Measurements from ENCODE around the gene TTC7B.

Gene TTC7B

GRCh38 chr14:90511795-90512328 is 304.4 kb downstream of the TTC7B start:
- DNase-seq (ENCODE audit: low read depth in 2 of 2), result no peak

GRCh38 chr14:90511252-90511651 is 305.0 kb downstream of the TTC7B start:
- DNase-seq (ENCODE audit: low read depth in 2 of 2), result no peak

DNA sequence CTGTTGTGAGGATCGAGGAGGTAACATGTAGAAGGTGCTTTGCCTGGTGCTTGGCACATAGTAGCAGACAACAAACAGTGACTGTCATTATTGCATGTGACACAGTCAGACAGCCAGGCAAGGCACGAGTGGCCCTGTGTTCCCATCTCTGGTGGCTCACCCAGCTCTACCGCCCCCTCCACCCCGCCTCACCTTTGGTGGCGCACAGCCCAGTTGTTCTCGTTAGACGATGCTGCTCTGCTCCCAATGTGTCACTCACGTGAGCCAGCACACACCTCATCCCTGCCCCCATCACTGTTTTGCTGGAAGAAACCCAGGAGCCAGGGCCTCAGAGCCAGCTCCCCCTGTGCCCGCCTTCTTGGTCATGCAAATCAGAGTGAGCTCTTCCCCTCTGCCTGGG is 306.1 kb downstream of the TTC7B start:
- no peak for DNase-seq (ENCODE audit: low read depth in 2 of 2)

- DNase-seq (ENCODE audit: low read depth in 2 of 2), result no peak
Measured at GRCh38 chr14:90509403-90509802, 306.8 kb downstream of the TTC7B start.

DNA sequence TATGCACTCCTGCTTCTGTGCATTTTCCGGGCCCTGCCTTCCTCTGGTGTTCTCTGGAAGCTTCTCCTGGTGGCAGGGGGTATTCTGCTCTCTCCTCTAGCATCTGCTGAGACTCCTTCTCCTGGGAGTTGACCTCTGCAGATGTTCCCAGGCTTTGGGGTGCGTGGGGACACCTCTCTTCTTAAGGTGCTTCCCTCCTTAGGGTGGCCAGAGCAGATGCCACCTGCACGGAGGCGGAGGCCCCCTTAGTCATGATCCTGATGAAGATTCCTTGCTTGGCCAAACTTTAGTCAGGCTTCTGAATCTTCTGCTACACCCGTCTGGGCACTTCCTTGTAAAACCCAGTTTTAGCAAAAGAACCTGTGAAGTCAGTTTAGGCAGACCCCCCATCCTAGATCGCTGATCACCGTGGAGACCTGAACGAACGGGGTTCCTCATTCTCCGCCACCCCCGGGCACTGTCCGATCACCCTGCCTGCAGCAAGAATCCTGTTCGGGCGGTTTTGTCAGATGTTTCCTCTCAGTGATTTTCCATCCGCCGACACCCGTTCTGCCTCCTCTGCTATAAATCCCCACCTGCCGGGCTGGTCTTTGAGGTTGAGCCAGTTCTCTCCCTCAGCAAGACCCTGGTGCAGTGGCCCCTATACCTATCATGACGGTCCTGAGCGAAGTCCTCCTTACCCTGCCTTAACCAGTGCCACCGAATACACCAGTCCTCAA is 307.5 kb downstream of the TTC7B start:
- DNase-seq (ENCODE audit: low read depth in 2 of 2), result no peak

DNA sequence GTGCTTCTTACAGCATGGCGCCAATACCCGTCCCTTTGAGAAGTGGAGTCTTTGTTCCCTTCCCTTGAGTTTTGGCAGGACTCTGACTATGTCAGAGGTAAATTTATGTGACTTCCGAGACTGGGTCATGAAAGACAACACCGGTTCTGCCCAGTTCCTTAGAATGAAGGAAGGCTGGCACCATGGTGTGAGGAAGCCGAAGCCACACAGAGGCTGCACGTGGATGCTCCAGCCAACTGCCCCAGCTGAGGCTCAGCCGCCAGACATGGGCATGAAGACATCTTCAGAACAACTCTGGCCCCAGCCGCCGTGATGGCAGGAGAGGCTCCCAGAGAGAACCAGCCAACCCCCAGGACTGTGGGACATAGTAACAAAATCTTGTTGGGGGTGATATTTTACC is 308.2 kb downstream of the TTC7B start:
- DNase-seq (ENCODE audit: low read depth in 2 of 2), result no peak

GRCh38 chr14:90507428-90507827 is 308.8 kb downstream of the TTC7B start:
- no peak for DNase-seq (ENCODE audit: low read depth in 2 of 2)

DNA sequence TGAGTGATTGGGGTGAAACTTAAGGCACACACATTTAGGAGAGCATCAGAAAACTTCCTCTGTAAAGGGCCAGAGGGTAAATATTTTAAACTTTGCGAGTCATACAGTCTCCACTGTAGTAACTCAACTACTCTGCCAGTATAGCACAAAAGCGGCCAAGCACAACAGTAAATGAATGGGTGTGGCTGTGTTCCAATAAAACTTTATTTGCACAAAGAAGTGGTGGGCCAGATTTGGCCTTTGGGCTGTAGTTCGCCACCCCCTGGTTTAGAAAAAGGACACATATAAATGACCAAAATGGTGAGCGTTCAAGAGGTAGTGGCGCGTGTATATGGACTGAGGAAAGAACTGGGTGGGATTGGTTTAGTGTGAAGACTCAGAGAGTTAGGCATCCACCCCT is 309.5 kb downstream of the TTC7B start:
- DNase-seq (ENCODE audit: low read depth in 2 of 2), result no peak

- DNase-seq (ENCODE audit: low read depth in 2 of 2), result no peak
Measured at GRCh38 chr14:90505531-90505930, 310.7 kb downstream of the TTC7B start.

- DNase-seq (ENCODE audit: low read depth in 2 of 2), result no peak
Measured at GRCh38 chr14:90504643-90505042, 311.6 kb downstream of the TTC7B start.

DNA sequence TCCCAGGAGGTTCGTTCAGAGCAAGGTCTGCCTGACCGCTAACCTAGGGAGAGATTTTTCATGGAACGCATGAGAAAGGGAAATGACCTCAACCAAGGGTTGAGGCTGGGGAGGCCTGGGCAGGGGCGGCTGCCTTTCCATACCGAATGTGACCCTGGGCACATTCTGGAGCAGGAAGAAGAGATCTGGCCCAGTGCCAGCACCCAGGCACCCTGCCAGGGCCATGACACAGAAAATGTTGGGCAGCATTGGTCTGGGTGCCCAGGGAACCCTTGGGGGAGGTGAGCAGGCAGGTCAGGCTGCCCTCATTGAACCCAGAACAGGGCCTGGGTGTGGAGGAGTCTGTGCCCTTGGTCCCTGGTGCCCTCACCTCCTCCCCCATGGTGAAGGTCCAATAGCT is 312.6 kb downstream of the TTC7B start:
- DNase-seq (ENCODE audit: low read depth in 2 of 2), result no peak

DNA sequence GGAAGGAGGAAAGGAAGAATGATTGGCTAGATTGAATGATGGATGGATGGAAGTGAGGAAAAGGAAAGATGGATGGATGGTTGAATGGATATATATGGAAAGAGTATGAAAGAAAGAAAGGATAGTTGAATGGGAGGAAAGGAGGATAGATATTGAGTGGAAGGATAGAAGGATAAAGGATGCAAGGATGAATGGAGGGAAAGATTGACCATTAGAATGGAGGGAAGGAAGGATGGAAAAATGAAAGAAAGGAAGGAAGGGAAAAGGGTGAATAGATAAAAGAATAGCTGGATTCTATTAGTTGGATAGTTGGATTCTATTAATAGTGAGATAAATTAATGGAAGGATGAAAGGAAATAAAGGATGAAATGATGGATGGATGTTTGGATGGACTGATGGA is 313.5 kb downstream of the TTC7B start:
- DNase-seq (ENCODE audit: low read depth in 2 of 2), result no peak

DNA sequence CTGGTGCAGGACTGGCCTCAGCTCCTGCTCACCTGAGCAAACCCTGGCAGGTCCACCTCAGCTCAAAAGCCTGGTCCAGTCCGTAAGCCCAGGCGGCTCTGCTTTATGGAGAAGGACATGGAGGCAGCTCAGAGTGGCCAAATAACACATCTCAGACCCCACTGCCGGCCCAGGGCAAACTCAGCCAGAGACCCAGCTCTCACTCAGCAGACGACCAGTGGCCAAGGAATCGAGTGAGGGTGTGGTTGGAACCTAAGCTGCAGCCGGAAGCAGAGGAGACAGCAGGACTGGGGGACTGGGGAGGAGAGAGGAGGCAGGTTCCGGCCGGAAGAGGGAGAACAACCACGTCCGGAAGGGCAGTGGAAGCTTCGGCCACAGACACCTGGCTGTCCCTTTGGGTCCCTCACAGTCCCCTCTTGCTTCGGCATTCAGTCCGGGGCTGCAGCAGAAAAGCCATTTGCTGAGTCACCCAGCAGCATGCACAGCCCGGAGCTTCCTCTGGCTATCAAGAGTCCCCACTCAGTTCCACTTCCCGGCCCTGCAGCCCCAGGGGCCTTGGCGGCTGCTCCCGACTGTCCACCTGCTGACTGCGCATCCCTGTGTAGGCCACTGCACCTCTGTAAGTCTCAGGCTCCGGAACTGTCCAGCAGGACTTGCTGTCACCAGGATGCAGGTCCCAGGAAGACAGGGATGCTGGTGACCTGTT is 315.4 kb downstream of the TTC7B start:
- DNase-seq (ENCODE audit: low read depth in 2 of 2), result no peak

GRCh38 chr14:90499908-90500664 is 316.1 kb downstream of the TTC7B start:
- no peak for DNase-seq (ENCODE audit: low read depth in 2 of 2)

- DNase-seq (ENCODE audit: low read depth in 2 of 2), result no peak
Measured at GRCh38 chr14:90499121-90499520, 317.1 kb downstream of the TTC7B start.

DNA sequence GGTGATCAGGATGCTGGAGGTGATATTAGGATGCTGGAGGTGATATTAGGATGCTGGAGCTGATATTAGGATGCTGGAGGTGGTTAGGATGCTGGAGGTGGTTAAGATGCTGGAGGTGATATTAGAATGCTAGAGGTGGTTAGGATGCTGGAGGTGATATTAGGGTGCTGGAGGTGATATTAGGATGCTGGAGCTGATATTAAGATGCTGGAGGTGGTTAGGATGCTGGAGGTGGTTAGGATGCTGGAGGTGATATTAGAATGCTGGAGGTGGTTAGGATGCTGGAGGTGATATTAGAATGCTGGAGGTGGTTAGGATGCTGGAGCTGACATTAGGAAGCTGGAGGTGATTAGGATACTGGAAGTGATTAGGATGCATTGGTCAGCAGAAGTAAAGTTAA is 318.0 kb downstream of the TTC7B start:
- no peak for DNase-seq (ENCODE audit: low read depth in 2 of 2)

- no peak for DNase-seq (ENCODE audit: low read depth in 2 of 2)
Measured at GRCh38 chr14:90496379-90496778, 319.9 kb downstream of the TTC7B start.

GRCh38 chr14:90495357-90496276 is 320.6 kb downstream of the TTC7B start:
- peak; percentile 9 to 22 for DNase-seq (ENCODE audit: low read depth in 2 of 2)

- DNase-seq (ENCODE audit: low read depth in 2 of 2), result no peak
Measured at GRCh38 chr14:90491911-90492531, 324.2 kb downstream of the TTC7B start.

DNA sequence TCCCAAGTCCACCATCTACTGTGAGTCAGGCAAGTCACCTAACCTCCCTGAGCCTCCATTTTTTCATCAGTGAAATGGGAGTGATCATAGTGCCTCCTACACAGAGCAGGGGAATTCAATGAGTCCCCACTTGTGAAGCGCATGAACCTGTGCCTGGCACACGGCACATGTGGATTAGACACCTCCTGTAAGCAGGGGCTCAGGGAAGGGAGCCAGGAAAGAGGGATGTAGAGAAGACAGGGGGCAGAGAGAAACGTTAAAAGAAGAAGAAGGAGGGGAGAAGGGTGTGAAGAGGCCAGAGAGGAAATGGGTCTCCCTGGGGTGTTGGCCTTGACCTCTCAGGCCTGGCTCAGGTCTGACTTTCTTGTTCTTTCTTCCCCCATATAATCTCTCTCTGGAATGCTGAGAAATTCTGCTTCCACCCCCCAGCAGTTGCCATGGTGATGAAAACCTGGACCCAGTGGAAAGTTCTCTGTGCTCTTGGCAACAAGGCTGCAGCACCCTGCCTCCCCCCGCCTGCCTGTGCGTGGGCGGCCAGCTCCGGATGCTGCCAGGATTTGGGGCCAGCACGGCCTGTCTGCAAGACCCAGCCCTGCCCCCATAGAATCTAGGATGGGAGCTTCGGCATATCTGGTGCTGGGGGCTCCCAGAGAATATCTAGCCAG is 324.9 kb downstream of the TTC7B start:
- no peak for DNase-seq (ENCODE audit: low read depth in 2 of 2)

DNA sequence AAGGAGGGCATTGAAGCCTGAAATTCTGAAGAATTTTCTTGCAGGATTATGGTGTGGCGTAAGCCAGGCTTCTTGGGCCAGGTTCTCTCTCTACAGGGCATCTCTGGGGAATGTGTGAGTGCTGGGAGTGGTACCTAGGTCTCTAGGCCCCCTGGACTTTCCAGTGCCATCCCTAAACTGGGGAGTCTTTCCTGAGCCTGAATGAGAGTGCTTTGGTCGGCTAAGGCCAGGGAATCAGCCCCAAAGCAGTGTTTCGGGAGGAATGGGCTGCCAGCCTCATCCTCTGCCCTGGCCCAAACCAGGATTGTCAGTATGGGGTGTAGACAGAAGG is 325.5 kb downstream of the TTC7B start:
- no peak for DNase-seq (ENCODE audit: low read depth in 2 of 2)
